Osteoblast (primary cell): ENCODE data around the gene STRA6. TPM values are rescaled to one million over a fixed set of nuclear protein-coding genes. Genes with fewer than 3 reads are reported as not detected.

Experiments used
- DNase-seq: peaks from one replicate; pipeline ENCODE4 v3.0.0; 2011; ENCODE audit warnings: low spot score, mixed read lengths; ENCODE audit not compliant: insufficient read length; ENCODE audit errors: missing footprints
- H2AFZ ChIP-seq: 2 replicates; pipeline ENCODE4 v1.6.0; 2011; ENCODE audit warnings: mild to moderate bottlenecking, low read length
- H3K27ac ChIP-seq: 2 replicates; pipeline ENCODE4 v1.5.1; 2011; ENCODE audit warnings: mild to moderate bottlenecking, low read depth, low read length, moderate library complexity
- H3K27me3 ChIP-seq: 2 replicates; pipeline ENCODE4 v1.6.0; 2012; ENCODE audit warnings: mild to moderate bottlenecking, control low read depth, inconsistent platforms, low read length, moderate library complexity; ENCODE audit not compliant: insufficient read depth
- H3K36me3 ChIP-seq: 2 replicates; pipeline ENCODE4 v1.5.1; 2011; ENCODE audit warnings: mild to moderate bottlenecking, low read length, control low read depth, moderate library complexity; ENCODE audit not compliant: insufficient read depth
- H3K4me1 ChIP-seq: 2 replicates; pipeline ENCODE4 v1.5.1; 2011; ENCODE audit warnings: mild to moderate bottlenecking, low read length, control low read depth, moderate library complexity; ENCODE audit not compliant: insufficient read depth
- H3K4me2 ChIP-seq: 2 replicates; pipeline ENCODE4 v1.6.0; 2011; ENCODE audit warnings: mild to moderate bottlenecking, low read length; ENCODE audit not compliant: insufficient read depth
- H3K4me3 ChIP-seq: fragments of 200-600 bp; sonication (generic); 3 replicates; pipeline ENCODE4 v1.5.1; 2012; ENCODE audit warnings: mild to moderate bottlenecking, low read length, inconsistent platforms; ENCODE audit not compliant: insufficient read depth
- H3K79me2 ChIP-seq: 2 replicates; pipeline ENCODE4 v1.6.0; 2012; ENCODE audit warnings: mild to moderate bottlenecking, low read length, control low read depth, inconsistent platforms; ENCODE audit not compliant: insufficient read depth
- H3K9me3 ChIP-seq: 2 replicates; pipeline ENCODE4 v1.5.1; 2011; ENCODE audit warnings: low read depth, low read length, control low read depth
- H4K20me1 ChIP-seq: 2 replicates; pipeline ENCODE4 v1.6.0; 2012; ENCODE audit warnings: mild to moderate bottlenecking, low read length, control low read depth; ENCODE audit not compliant: insufficient read depth
- total RNA-seq: library from RNA; depleted of rRNA; stranded (reverse); fragments of >200 nt; gene quantifications from 2 replicates; pipeline ENCODE4 v1.2.3, GENCODE V29; 2012
- TF ChIP-seq, protein P1 (sequence below): IDR thresholded peaks from 2 replicates; pipeline ENCODE4 v1.5.1; 2011; ENCODE audit warnings: mild to moderate bottlenecking, low read depth, low read length, moderate library complexity; ENCODE audit errors: extremely low read depth

Gene STRA6
- total RNA-seq, 1 donor, result 0.36 TPM

DNA sequence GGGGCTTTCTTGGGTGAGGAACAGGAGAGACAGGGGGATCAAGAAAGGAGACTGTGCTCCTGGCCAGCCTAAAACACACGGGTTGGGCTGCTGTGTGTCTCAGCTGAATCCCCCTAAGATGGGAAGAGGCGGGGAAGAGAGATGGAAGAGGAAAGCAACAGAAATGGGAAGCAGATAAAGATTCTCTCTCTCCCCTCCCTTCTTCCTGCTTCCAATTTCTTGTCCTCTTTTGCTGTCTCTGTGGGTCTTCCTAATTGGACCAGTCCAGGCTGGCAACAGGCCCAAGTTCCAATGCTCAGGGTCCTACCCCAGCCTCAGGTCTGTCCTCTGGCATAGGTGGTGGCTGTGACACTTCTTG is 65.1 kb downstream of the STRA6 start:
- Histone ChIP-seq H2AFZ (no peak overlapping the region), H3K27ac (no peak overlapping the region), H3K4me3 (no peak overlapping the region), H3K27me3 (peaks cover 53% of the 10 kb centered on the region), H3K4me2 (no peak overlapping the region), H3K4me1 (peaks cover 5% of the 10 kb centered on the region), H4K20me1 (no peaks in the 10 kb centered on the region), H3K79me2 (no peaks in the 10 kb centered on the region), H3K9me3 (peaks cover 2% of the 10 kb centered on the region), H3K36me3 (no peaks in the 10 kb centered on the region)
- no peak for DNase-seq
- TF ChIP-seq, protein P1, sequence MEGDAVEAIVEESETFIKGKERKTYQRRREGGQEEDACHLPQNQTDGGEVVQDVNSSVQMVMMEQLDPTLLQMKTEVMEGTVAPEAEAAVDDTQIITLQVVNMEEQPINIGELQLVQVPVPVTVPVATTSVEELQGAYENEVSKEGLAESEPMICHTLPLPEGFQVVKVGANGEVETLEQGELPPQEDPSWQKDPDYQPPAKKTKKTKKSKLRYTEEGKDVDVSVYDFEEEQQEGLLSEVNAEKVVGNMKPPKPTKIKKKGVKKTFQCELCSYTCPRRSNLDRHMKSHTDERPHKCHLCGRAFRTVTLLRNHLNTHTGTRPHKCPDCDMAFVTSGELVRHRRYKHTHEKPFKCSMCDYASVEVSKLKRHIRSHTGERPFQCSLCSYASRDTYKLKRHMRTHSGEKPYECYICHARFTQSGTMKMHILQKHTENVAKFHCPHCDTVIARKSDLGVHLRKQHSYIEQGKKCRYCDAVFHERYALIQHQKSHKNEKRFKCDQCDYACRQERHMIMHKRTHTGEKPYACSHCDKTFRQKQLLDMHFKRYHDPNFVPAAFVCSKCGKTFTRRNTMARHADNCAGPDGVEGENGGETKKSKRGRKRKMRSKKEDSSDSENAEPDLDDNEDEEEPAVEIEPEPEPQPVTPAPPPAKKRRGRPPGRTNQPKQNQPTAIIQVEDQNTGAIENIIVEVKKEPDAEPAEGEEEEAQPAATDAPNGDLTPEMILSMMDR, result no peak

DNA sequence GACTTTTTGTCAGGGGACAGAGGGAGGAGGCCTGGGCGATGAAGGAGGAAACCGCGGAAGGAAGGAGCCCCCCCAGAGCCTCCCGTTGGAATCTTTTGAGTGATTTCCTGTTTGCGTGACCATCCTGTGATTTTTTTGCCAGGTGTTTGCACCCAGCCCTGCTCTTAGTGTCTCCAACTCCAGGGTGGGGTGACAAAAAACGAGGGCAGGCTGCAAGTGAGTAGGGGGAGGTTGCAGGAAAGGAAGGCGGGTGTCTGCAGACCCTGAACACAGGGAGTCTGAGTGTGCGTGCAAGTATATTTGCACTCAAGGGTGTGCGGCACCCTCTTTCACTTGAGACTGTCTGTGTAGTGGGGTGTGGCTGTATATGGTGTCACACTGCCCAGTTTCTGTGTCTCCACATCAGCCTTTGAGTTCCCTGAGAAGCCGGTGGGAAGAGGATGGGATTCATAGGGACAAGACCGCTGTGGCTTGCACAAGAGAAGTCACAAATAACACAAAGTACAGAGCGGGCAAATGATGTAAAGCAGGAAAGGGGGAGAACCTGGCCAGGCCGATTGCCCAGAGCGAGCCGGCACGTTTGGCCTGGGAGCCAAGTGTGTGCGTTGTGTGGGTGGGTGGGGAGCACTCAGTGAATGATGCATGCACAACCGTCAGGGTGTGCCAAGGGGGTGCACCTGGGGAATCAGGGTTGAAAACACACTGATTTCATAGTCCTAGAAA is 65.6 kb downstream of the STRA6 start:
- no peak overlapping the region for H3K27ac ChIP-seq
- H2AFZ ChIP-seq, result no peak overlapping the region
- H3K4me2 ChIP-seq, result peak overlapping the region; percentile 64
- H3K9me3 ChIP-seq, result peaks cover 2% of the 10 kb centered on the region
- TF ChIP-seq, protein P1, result no peak
- no peaks in the 10 kb centered on the region for H3K36me3 ChIP-seq
- H3K27me3 ChIP-seq, result peaks cover 58% of the 10 kb centered on the region
- H3K79me2 ChIP-seq, result no peaks in the 10 kb centered on the region
- no peaks in the 10 kb centered on the region for H4K20me1 ChIP-seq
- H3K4me1 ChIP-seq, result peaks cover 5% of the 10 kb centered on the region
- H3K4me3 ChIP-seq, result peak overlapping the region; percentile 58
- DNase-seq, result no peak

DNA sequence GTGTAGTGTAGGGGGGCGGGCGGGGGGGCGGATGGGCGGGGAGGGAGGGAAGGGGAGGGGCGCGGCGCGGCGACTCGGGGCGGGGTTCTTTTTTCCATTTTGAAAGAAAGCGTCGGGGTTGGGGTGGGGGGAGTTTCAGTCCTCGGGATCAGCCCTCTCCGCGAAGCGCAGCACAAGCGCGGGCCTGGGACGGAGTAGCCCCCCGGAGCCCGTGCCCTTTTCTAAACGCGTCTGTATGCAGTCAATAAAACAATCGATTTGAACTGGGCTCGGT is 66.1 kb downstream of the STRA6 start:
- Histone ChIP-seq H3K27ac (no peak overlapping the region), H3K79me2 (no peaks in the 10 kb centered on the region), H4K20me1 (peaks cover 2% of the 10 kb centered on the region), H3K27me3 (peaks cover 63% of the 10 kb centered on the region), H3K4me3 (peak overlapping the region; percentile 58), H3K9me3 (peaks cover 2% of the 10 kb centered on the region), H2AFZ (no peak overlapping the region), H3K4me2 (peak overlapping the region; percentile 64), H3K4me1 (peaks cover 5% of the 10 kb centered on the region), H3K36me3 (no peaks in the 10 kb centered on the region)
- TF ChIP-seq, protein P1, result no peak
- peak; percentile 86 for DNase-seq

DNA sequence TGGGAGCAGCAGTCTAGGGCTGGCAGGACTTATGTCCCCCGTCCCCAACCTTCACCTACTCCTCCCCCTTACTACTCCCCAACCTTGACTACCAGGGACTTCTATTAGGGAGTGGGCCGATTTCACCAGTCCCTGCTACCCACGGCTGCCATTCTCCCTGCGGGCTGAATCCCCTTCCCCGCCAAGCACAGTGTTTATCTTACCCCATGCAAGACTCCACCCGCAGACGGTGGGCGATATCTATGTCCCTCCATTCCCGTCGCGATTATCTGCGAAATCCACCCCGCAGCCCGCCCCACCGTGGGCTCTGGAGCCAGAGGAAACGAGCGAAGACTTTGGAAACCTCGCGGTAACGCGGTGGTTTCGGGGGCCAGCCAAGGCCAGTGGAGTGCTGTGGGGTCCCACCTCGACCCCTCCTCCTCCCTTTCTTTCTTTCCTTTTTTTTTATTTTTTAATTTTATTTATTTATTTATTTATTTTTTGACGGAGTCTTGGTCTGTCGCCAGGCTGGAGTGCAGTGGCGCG is 67.5 kb downstream of the STRA6 start:
- Histone ChIP-seq H3K36me3 (no peaks in the 10 kb centered on the region), H4K20me1 (peaks cover 3% of the 10 kb centered on the region), H3K9me3 (peaks cover 2% of the 10 kb centered on the region), H3K27me3 (peaks cover 73% of the 10 kb centered on the region), H3K4me3 (no peak overlapping the region), H2AFZ (no peak overlapping the region), H3K4me1 (peaks cover 5% of the 10 kb centered on the region), H3K79me2 (no peaks in the 10 kb centered on the region), H3K4me2 (no peak overlapping the region), H3K27ac (no peak overlapping the region)
- TF ChIP-seq, protein P1, result no peak
- no peak for DNase-seq
